ENCODE data around the gene ADAM11. TPM values are rescaled to one million over a fixed set of nuclear protein-coding genes. Genes with fewer than 3 reads are reported as not detected.

The ADAM11 gene
- total and polyA plus RNA-seq, 2 of the 13 experiments (the other 11 are each of a cell fraction or from before 2014, with no cell fraction given), result 0.38 to 0.91 TPM

DNA sequence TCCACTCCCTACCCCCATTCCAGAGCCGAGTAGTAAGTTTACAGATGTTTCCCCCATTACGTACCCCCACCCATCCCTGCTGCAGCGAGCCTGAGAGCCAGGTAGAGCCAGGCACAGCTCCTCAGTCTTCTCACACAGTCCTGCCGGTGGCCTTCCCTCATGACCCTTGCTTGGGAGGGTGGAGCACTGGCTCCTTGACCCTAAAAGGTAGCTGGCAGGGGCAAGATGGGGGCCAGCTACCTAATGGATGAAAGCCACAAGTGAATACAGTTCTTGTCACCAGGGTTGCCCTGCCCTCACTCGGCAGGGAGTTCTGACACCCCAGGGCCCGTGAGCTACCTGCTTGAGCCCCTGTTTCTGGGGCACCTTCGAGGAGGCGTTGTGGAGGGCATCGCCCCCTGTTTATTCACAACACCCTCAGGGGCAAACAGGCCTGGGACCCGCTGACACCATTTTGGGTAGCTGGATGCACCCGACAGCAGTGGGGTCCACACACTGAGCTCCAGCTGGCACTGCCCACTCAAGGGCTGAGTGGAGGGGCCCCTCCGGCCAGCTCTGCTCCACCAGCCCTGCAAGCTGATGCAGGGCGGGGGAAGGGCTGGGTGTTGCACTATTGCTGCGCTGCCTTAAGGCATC is 22.2 kb downstream of the ADAM11 start:
- 41% methylated on average over 10 of the region's 14 CpGs for WGBS (ENCODE audit: low lambda C conversion rate)
- Histone ChIP-seq H3K27me3 (ENCODE audit: control insufficient read depth in 1 of 2, insufficient read depth in 2 of 2, low read length in 2 of 2) (peaks cover 3 to 51% of the 10 kb centered on the region in 2 experiments; a peak in 4 of 5 replicates), H4K20me1 (ENCODE audit: insufficient read depth, low read length) (no peaks in the 10 kb centered on the region), H3K36me3 (replicated peaks in 1 of 2; ENCODE audit: control insufficient read depth in 1 of 2, insufficient read depth in 2 of 2, low read length in 2 of 2) (no peaks in the 10 kb centered on the region), H3K4me1 (ENCODE audit: insufficient read depth, low read length) (peaks cover 46% of the 10 kb centered on the region), H3K4me2 (ENCODE audit: low read depth, low read length) (peak overlapping the region; percentile 73; the same call in 1 of the 2 replicates), H3K9me3 (ENCODE audit: low read length) (no peaks in the 10 kb centered on the region), H3K27ac (ENCODE audit: extremely low read length, insufficient read depth, low read length) (no peak overlapping the region), H3K9ac (ENCODE audit: insufficient read depth, low read depth, low read length) (no peak overlapping the region), H3K4me3 (replicated peaks in 1 of 3; ENCODE audit: insufficient read depth in 1 of 3, low read depth in 2 of 3, low read length in 3 of 3) (no peak overlapping the region), H2AFZ (ENCODE audit: low read length) (no peak overlapping the region), H3K79me2 (ENCODE audit: insufficient read depth, low read length) (no peaks in the 10 kb centered on the region)
- intact Hi-C loops (cut with micrococcal nuclease; ENCODE audit: unreplicated experiment) (no loop called here), in situ Hi-C loops (cut with HindIII; ENCODE audit: extremely low pct_ligation_motif_present, low pct_unique_long_range_greater_than_20kb) (loop anchor here (5.0 to 25.0 kb wide), 2 partner anchors 46 to 231 kb away; no protein-coding TSS in a partner anchor)
- 0 out of 2 replicates have a peak, but pooled peaks have one; percentile 11 for TF ChIP-seq CCDC6 (CRISPR knock-in tag; IDR thresholded peaks at IDR 0.05)
- TF ChIP-seq, protein P1, sequence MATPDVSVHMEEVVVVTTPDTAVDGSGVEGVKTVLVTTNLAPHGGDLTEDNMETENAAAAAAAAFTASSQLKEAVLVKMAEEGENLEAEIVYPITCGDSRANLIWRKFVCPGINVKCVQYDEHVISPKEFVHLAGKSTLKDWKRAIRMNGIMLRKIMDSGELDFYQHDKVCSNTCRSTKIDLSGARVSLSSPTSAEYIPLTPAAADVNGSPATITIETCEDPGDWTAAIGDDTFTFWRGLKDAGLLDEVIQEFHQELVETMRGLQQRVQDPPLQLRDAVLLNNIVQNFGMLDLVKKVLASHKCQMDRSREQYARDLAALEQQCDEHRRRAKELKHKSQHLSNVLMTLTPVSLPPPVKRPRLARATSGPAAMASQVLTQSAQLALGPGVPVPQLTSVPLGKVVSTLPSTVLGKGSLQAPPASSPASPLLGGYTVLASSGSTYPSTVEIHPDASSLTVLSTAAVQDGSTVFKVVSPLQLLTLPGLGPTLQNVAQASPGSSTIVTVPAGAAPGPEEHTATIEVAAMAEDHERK (CRISPR knock-in tag; IDR thresholded peaks at IDR 0.05; ENCODE audit: low read depth), result no peak
- FAIRE-seq (no peak), DNase-seq (ENCODE audit: low spot score) (no peak), ATAC-seq (no peak)
- POLR2A ChIA-PET, result interaction anchor here (0.6 kb wide), 1 partner anchor 368 kb away, joined by 4 read pairs; no protein-coding TSS in a partner anchor
- BruUV-seq (replicated peaks), result no TSS peak
- CTCF ChIA-PET (ENCODE audit: low intra/inter-chr PET ratio, low total read pairs), result interaction anchor here (1.7 to 3.7 kb wide), 2 partner anchors 84 kb away, joined by 6 to 45 read pairs; no protein-coding TSS in a partner anchor

DNA sequence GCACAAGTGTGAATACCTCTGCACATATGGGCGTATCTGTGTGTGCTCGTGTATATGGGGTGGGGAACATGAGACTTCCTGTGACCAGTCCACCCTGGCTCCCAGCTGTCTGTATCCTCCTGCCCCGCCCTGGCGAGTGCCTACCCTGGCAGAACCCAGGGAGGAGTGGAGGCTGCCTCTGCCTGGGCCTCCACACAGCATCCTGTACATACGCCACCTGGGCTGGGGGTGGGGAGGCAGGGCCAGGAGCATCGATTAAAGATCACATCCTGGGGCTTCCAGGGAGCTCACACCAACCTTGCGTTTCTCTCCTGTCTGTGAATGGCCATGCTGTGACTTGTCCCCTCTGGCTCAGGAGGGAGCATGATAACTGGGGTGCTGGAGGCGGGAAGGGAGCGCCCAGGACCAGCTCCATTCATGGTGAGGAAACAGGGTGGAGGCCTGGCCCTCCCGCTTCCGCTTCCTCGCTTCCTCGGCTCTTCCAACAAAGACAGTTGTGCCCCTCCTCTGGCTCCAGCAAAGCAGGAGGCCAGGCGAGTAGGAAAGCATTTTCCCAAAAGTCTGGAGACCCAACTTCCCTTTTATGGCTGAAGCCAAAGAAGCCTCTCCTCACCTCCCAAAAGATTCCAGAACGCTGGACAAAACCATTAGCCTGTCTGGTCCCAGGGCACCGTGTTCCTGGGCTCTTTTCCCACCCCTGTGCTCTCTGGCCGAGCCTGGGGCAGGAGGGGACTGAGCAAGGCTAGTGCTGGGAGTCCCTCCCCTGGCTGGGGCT is 22.9 kb downstream of the ADAM11 start:
- peak; percentile 51 for ATAC-seq
- no peak for DNase-seq (ENCODE audit: low spot score)
- no peak for FAIRE-seq
- in situ Hi-C loops (cut with HindIII; ENCODE audit: extremely low pct_ligation_motif_present, low pct_unique_long_range_greater_than_20kb), result loop anchor here (5.0 to 25.0 kb wide), 2 partner anchors 46 to 231 kb away; no protein-coding TSS in a partner anchor
- intact Hi-C loops (cut with micrococcal nuclease; ENCODE audit: unreplicated experiment), result no loop called here
- peaks cover 7 to 55% of the 10 kb centered on the region in 2 experiments; a peak in 4 of 5 replicates for H3K27me3 ChIP-seq (ENCODE audit: control insufficient read depth in 1 of 2, insufficient read depth in 2 of 2, low read length in 2 of 2)
- ChIA-PET POLR2A (no interaction called here), CTCF (ENCODE audit: low intra/inter-chr PET ratio, low total read pairs) (interaction anchor here (1.7 kb wide), 1 partner anchor 83 kb away, joined by 6 read pairs; no protein-coding TSS in a partner anchor)
- peak overlapping the region; percentile 73 for H3K4me2 ChIP-seq (ENCODE audit: low read depth, low read length)
- H3K4me3 ChIP-seq (replicated peaks in 1 of 3; ENCODE audit: insufficient read depth in 1 of 3, low read depth in 2 of 3, low read length in 3 of 3), result peak overlapping the region; percentile 24 to 51 (median 41)
- no peak overlapping the region for H3K9ac ChIP-seq (ENCODE audit: insufficient read depth, low read depth, low read length)
- H2AFZ ChIP-seq (ENCODE audit: low read length), result peak overlapping the region; percentile 52
- no peak overlapping the region for H3K27ac ChIP-seq (ENCODE audit: extremely low read length, insufficient read depth, low read length)
- peaks cover 38% of the 10 kb centered on the region for H3K4me1 ChIP-seq (ENCODE audit: insufficient read depth, low read length)
- no peaks in the 10 kb centered on the region for H3K9me3 ChIP-seq (ENCODE audit: low read length)
- no TSS peak for BruUV-seq (replicated peaks)
- H3K36me3 ChIP-seq (replicated peaks in 1 of 2; ENCODE audit: control insufficient read depth in 1 of 2, insufficient read depth in 2 of 2, low read length in 2 of 2), result no peaks in the 10 kb centered on the region
- H3K79me2 ChIP-seq (ENCODE audit: insufficient read depth, low read length), result no peaks in the 10 kb centered on the region
- WGBS (ENCODE audit: low lambda C conversion rate), result 17% methylated on average over 13 of the region's 17 CpGs
- H4K20me1 ChIP-seq (ENCODE audit: insufficient read depth, low read length), result no peaks in the 10 kb centered on the region
- TF ChIP-seq GABPA (IDR thresholded peaks at IDR 0.05; ENCODE audit: low read depth, low read length), result no peak
- TF ChIP-seq GABPA (CRISPR knock-in tag; IDR thresholded peaks at IDR 0.05; ENCODE audit: low read depth), result peak; percentile 36; the same call in 1 of the 2 replicates
- TF ChIP-seq, protein P2, sequence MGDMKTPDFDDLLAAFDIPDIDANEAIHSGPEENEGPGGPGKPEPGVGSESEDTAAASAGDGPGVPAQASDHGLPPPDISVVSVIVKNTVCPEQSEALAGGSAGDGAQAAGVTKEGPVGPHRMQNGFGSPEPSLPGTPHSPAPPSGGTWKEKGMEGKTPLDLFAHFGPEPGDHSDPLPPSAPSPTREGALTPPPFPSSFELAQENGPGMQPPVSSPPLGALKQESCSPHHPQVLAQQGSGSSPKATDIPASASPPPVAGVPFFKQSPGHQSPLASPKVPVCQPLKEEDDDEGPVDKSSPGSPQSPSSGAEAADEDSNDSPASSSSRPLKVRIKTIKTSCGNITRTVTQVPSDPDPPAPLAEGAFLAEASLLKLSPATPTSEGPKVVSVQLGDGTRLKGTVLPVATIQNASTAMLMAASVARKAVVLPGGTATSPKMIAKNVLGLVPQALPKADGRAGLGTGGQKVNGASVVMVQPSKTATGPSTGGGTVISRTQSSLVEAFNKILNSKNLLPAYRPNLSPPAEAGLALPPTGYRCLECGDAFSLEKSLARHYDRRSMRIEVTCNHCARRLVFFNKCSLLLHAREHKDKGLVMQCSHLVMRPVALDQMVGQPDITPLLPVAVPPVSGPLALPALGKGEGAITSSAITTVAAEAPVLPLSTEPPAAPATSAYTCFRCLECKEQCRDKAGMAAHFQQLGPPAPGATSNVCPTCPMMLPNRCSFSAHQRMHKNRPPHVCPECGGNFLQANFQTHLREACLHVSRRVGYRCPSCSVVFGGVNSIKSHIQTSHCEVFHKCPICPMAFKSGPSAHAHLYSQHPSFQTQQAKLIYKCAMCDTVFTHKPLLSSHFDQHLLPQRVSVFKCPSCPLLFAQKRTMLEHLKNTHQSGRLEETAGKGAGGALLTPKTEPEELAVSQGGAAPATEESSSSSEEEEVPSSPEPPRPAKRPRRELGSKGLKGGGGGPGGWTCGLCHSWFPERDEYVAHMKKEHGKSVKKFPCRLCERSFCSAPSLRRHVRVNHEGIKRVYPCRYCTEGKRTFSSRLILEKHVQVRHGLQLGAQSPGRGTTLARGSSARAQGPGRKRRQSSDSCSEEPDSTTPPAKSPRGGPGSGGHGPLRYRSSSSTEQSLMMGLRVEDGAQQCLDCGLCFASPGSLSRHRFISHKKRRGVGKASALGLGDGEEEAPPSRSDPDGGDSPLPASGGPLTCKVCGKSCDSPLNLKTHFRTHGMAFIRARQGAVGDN (CRISPR knock-in tag; IDR thresholded peaks at IDR 0.05), result peak; percentile 51; the same call in 1 of the 2 replicates
- peak; percentile 34; the same call in 1 of the 2 replicates for TF ChIP-seq ZMYM3 (CRISPR knock-in tag; IDR thresholded peaks at IDR 0.05)
- no peak for TF ChIP-seq RXRB (CRISPR knock-in tag; IDR thresholded peaks at IDR 0.05; ENCODE audit: borderline replicate concordance)
